Measurements from ENCODE around the gene RCSD1. TPM values are rescaled to one million over a fixed set of nuclear protein-coding genes. Genes with fewer than 3 reads are reported as not detected.

RCSD1 gene
- total and polyA plus RNA-seq, 10 of the 15 experiments (the other 5 are each of a cell fraction or from before 2014, with no cell fraction given): 11.4 to 78.3 (median 71.6) TPM

- no peak overlapping the region for H2AFZ ChIP-seq (ENCODE audit: control insufficient read depth, low read depth, low read length)
- ATAC-seq: no peak
- H3K4me3 ChIP-seq: no peak overlapping the region
- ChIA-PET CTCF (no interaction called here), POLR2A (no interaction called here), RAD21 (ENCODE audit: unreplicated experiment) (no interaction called here), SMC1A (ENCODE audit: uncharacterized antibody, unreplicated experiment) (interaction anchor here (1.8 kb wide), 1 partner anchor 14 kb away, joined by 4 read pairs; no protein-coding TSS in a partner anchor)
- no peak overlapping the region for H3K9ac ChIP-seq (ENCODE audit: control insufficient read depth, insufficient read depth, low read length)
- no peak overlapping the region for H3K4me2 ChIP-seq (ENCODE audit: control insufficient read depth, insufficient read depth)
- H3K4me1 ChIP-seq (ENCODE audit: control insufficient read depth, insufficient read depth, low read length): no peaks in the 10 kb centered on the region
- in situ Hi-C loops (cut with MboI) (no loop called here), intact Hi-C loops (cut with micrococcal nuclease; ENCODE audit: unreplicated experiment) (no loop called here)
- no peaks in the 10 kb centered on the region; a peak in 1 of 4 replicates for H3K36me3 ChIP-seq (ENCODE audit: control insufficient read depth in 2 of 2, insufficient read depth in 2 of 2, low read length in 1 of 2)
- no peak for TF ChIP-seq TCF3 (IDR thresholded peaks at IDR 0.05; ENCODE audit: borderline replicate concordance, insufficient read depth, low read depth, low read length)
- TF ChIP-seq KLF5 (IDR thresholded peaks at IDR 0.05; ENCODE audit: partially characterized antibody): no peak
- no peak for TF ChIP-seq SREBF1 (IDR thresholded peaks at IDR 0.05; ENCODE audit: low read length)
- TF ChIP-seq USF1 (IDR thresholded peaks at IDR 0.05; ENCODE audit: borderline replicate concordance, extremely low read length, insufficient read depth, low read depth, low read length): no peak
- TF ChIP-seq MAX (IDR thresholded peaks at IDR 0.05; ENCODE audit: low read depth, low read length): no peak
- no peak for TF ChIP-seq YY1 (IDR thresholded peaks at IDR 0.05; ENCODE audit: low read depth, low read length)
- TF ChIP-seq CHD2 (IDR thresholded peaks at IDR 0.05; ENCODE audit: borderline replicate concordance, low read depth, low read length): no peak
- no peak for TF ChIP-seq ZNF592 (IDR thresholded peaks at IDR 0.05)
- no peak for TF ChIP-seq RFX5 (IDR thresholded peaks at IDR 0.05; ENCODE audit: low read depth, low read length)
- TF ChIP-seq EP300 (IDR thresholded peaks at IDR 0.05; ENCODE audit: borderline replicate concordance in 1 of 2, control insufficient read depth in 1 of 2, low read depth in 2 of 2, low read length in 2 of 2): no peak
- TF ChIP-seq ZBED1 (IDR thresholded peaks at IDR 0.05; ENCODE audit: borderline replicate concordance): no peak
- no peak for TF ChIP-seq SMAD1 (IDR thresholded peaks at IDR 0.05; ENCODE audit: low read depth, partially characterized antibody)
- TF ChIP-seq CHD1 (IDR thresholded peaks at IDR 0.05; ENCODE audit: low read depth, low read length): no peak
- TF ChIP-seq ZNF622 (IDR thresholded peaks at IDR 0.05): no peak
- H3K27me3 ChIP-seq (replicated peaks in 1 of 2; ENCODE audit: control insufficient read depth in 2 of 2, insufficient read depth in 2 of 2, low read length in 1 of 2): no peaks in the 10 kb centered on the region
- DNase-seq (ENCODE audit: low read depth, low spot score): no peak
- no peak overlapping the region for H3K27ac ChIP-seq (ENCODE audit: control insufficient read depth, insufficient read depth)
- BruUV-seq (replicated peaks): no TSS peak
- peaks cover 1% of the 10 kb centered on the region; the same call in 1 of the 3 replicates for H3K9me3 ChIP-seq (replicated peaks; ENCODE audit: control insufficient read depth, insufficient read depth, low read length)
- whole genome bisulfite sequencing (ENCODE audit: insufficient coverage, insufficient replicate concordance, low lambda C conversion rate, missing lambda C conversion rate): 92% methylated on average over 8 of the region's 8 CpGs
- FAIRE-seq: no peak
- H4K20me1 ChIP-seq (ENCODE audit: control insufficient read depth, insufficient read depth): no peaks in the 10 kb centered on the region
- H3K79me2 ChIP-seq (ENCODE audit: control insufficient read depth, insufficient read depth, low read length): peaks cover 8% of the 10 kb centered on the region
These were observed 108.1 kb downstream of the RCSD1 start for GRCh38 chr1:167738158-167738557.

Data from GM12878 (cell line).